GM21390 (cell line): ENCODE measurements around the gene FGD5.

Experiments
- ATAC-seq: cut with Tn5 transposase; IDR thresholded peaks from one replicate; pipeline ENCODE4 v1.9.1; 2021; ENCODE audit not compliant: unreplicated experiment

FGD5 gene

DNA sequence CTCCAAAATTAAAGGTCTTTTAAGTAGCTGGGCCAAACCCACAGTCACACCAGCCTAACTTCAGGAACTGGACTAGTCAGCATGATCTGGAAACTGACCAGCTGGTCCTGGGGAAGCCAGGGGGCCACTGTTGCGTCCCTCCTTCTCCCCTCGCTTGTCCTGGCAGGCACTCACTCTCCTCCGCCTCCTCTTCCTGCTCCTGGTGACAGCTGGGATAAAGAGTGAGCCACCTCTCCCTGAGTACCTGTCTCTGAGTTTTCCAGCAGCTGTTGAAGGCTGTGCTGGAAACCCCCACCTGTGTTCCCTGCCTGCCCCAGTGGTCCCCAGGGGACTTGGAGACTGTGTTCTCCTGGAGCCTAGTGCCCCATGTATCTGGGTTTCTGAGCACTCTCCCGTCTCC, 56.0 kb downstream of the FGD5 start:
- ATAC-seq, result no peak

DNA sequence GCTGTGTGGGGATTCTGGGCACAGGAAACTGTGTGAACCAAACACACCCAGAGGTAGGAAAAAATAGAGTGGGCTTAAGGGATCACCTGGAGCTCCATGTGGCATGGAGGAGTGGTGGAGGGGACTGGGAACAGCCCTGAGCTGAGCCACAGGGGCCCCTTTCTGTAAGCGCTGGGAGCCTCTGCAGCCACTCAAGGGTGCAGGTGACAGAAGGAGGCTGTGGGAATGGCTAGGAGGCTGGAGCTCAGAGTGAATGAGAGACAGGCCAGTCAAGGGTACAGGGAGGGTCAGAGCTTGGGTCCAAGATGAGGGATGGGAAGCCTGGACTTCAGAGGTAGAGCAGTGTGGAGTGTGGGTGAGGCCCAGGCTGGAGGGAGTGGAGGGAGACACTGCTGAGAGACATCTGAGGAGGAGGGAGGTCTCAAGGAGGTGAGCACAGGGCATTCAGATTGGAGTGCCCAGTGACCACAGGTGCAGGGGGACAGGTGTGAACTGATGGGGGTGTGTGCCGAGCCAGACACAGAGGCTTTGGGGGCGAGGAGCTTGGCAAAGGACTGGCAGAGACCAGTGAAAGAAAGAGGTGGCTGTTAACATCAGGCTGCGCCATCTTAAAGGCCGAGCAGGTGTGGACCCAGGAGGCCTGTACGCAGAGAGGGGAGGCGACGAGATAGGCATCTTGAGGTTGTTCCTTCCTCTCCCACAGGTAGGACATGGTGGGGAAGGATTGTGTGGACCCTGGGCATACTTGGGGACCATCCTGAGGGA, 56.8 kb downstream of the FGD5 start:
- no peak for ATAC-seq

DNA sequence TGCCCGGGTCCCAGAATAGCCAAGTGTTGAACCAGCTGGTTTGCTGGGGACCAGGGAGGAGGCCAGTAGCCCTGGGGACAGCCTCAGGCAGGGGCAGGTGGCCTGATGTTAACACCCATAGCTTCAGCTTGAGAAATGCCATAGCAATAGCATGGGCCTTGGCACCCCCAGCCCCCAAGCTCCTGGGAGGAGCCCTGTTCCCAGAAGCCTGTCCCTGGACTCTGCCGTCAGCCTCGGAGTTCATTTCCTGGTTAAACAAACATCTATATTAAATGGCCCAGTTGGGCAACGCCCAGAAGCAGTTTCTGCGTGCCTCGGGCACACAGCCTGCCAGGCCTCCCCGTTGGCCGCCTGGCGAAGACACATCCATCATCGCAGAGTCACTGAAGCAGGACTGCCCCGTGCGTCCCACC, 58.2 kb downstream of the FGD5 start:
- no peak for ATAC-seq

DNA sequence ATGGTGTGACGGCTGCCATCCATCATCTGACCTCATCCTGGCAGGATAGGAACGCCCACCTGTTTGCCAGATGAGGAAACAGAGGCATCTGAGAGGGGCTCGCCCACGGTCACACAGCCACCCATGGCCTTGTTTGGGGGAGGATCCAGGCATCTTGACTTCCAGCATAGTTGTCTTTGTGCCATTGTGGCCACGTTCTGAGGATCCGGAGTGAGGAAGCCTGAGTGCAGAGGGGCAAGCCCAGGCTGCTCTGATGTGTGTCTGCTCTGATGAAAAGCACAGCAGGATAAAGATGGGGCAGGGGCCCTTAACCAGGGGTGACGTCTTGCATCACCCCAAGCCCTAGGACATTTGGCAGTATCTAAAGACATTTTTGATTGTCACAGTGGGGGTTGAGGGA, 58.7 kb downstream of the FGD5 start:
- no peak for ATAC-seq

DNA sequence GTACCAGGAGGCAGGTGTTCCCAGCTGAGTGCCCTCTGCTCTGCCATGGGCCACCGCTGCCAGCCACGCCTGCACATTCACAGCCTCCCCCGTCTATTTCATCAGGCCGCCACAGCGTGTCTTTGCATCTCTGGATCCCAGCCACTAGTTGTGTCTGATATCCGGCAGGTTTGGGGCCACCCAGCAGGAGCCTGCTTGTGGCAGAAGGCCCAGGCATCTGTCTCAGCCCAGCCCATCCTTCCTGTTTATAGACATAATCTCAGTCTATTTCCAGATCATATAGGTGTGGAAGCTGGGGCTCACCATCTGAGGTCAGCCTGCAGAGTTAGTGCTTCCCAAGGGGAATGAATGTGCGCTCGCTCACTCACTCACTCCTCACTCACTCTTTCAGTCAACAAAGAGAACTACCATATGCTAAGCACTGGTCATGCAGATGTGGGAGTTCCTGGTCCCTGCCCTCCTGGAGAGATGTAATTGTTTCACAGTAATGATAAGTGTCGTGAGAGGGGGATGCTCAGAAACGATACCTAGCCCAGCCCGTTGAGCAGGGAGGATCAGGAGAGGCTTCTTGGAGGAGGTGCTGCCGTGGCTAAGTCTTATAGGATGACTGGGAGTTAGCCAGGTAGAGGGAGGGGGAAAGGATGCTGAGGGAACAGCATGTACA, 60.6 kb downstream of the FGD5 start:
- ATAC-seq, result no peak

DNA sequence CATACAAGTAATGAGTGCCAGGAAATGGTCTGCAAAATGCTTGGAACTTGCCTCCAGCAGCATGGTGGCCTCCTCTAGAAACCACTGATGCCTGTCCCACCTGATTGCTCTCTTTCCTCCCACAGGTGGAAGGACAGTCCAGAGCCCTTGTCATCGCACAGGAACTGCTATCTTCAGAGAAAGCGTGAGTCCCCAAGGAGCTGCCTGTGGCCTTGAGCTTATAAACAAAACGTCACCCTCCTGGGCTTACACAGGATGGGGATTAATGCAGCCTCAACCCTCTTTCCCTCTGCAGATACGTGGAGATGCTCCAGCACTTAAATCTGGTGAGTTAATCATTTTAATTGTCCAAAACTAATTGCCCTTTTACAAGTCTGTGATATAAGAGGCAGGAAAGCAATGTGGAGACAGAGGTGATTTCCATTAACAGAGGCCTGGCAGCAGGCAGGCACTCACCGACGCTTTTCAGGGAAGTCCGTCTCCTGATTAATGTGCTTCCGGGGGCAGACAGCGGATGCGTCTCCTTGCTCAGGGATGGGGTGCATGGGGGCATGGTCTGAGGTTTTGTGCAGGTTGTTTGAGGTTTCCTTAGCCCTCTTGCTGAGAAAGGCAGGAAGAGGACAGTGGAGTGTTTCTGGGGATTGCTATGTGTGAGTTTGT, 61.8 kb downstream of the FGD5 start:
- ATAC-seq, result no peak

DNA sequence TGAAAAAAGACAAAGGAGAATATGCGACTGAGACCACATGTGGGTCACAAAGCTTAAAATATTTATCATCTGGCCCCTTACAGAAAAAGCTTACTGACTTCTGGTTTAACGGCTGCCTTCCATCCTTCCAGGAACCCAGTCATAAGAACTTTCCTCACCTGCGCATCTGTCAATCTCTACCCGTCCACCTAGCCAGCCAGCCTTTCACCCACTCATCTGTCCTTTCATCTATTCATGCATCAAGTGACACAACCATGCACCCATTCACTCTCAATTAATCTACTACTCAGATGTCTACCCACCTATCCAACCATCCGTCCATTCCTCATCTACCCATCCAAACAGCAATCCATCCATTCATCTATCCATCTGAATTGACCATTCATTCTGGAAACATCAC, 64.5 kb downstream of the FGD5 start:
- no peak for ATAC-seq

DNA sequence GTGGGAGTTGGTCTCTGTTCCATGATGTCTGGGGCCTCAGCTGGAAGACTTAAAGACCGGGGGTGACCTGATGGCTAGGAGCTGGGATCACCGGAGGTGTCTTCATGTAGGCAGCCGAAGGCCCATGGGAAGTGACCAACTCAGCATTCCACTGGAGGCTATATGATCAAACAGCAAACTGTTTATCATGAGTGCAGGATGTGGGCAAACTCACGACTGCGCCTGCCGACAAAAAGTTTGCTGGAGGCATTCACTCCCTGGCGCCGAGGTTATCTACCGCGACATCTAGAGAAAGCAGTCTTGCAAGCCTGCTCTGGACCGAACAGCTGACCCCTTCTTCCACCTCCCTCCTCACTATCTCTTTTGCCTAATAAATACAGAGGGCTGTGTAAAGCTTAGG, 65.9 kb downstream of the FGD5 start:
- no peak for ATAC-seq

DNA sequence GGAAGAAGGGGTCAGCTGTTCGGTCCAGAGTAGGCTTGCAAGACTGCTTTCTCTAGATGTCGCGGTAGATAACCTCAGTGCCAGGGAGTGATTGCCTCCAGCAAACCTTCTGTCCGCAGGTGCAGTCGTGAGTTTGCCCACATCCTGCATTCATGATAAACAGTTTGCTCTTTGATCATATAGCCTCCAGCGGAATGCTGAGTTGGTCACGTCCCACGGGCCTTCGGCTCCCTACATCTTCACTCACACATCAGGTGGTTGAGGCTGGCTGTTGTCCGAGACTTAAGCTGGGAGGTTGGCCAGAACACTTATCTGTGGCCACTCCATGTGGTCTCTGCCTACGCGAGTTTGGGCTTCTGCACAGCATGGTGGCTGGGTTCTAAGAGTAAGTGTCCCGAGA, 66.5 kb downstream of the FGD5 start:
- no peak for ATAC-seq

DNA sequence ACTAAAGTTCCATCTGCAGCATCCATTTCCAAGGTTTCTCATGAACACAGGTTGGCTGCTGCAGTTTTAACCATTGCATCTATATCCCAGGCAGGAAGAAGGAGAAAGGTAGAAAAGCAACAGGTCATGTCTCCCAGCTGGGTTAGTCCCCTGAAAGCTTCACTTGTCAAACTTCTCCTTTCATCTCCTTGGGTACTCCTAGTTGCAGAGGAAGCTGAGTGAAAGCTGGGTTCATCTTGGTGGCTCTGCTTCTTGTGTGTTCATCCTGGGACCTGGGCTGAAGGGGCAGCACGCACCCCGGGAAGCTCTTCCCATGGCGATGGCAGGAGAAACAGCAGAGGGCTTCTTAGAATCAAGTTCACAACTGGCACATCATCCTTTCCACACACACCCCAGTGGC, 67.3 kb downstream of the FGD5 start:
- ATAC-seq, result no peak

DNA sequence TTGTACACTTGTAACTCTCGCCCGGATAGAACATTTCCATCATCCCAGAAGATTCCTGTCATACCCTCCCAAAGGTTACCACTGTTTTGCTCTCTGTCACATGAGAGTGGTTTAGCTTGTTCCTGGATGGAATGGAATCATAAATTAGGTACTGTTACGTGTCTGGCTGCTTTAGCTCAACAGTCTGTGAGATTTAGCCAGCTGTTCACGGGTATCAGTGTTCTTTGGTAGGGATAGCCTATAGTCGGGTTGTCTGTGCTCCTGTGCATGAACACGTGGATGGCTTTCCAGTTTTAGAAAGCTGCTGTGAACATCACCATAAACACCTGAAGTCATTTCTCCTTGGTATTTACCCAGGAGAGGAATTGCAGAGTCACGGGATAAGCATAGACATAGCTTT, 70.4 kb downstream of the FGD5 start:
- ATAC-seq, result no peak

DNA sequence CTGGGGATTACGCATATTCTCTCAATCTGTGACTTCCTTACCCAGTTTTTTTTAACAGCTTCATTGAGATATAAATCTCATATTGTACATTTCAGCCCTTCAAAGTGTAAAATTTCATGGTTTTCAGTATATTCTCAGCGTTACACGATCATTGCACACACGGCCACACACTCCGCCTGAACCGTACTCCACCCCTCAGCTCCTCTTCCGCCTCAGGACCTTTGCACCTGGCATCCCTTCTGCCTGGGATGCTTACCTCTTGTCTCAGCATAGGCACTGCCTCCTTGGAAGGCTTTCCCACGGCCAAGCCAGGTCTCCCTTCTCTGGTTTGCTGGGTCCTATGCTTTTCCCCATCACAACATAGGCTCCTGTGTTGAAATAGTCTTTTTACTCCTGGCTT, 71.2 kb downstream of the FGD5 start:
- no peak for ATAC-seq

DNA sequence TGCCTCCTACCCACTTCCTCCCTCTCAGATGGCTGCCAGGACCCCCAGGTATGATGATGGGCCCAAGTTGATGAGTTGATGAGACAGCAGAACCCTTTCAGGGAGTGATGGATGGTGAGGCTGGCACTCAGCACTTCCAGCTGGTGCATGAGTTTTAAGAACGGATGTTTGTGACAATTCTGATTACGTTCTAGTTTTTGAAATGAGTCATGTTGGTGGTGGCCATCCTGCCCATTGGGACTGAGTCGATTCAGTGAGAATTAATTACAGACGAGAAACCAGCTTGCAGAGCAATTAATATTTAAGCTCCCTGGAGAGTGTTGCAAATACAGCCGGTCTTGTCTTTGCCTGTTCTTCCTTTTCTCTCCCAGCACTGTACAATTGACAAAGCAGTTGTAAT, 71.7 kb downstream of the FGD5 start:
- no peak for ATAC-seq

DNA sequence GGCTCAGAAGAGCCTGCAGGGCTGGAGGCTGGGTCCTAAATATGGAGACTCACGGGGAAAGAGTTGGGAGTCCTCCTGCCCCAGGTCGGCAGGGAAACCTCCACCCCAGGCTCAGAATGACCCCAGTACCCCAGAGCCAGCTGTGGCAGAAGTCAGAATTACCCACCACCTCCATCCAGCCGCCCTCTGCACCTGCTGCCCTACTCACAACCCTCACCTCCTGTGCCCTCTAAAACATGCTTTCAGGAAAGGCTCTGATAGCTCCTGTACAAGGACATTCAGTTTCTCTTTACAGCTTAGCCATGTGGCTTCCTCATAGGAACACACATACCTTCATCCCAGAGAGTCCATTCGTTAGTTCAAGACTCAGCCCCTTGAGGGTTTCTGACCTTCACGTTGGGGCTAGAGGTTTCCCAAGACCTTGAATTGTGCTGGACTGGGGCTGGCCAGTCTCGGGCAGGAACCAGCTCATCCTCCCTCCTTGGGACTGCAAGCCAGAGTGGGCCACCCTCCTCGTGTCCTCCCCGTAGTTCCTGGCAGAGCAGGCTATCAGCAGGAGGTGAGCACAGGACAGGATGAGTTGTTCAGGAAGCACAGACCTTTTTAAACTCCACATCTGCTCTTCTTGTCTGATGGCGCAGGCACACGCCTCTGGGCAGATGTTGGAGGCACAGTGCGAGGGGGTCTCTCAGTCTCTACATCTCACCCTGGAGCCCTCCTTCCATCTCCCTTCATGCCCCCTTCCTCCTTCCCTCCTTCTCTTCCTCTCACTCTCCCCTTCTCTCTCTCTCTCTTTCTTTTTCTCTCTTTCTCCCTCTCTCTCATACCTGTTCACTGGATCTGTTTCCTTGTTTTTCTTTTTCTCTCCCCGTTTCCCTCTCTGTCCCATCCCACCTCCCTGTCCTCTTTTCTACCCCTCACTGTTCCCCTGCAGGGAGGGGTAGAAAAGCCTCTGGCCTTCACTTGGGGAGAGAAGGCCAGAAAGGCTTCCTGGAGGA, 72.7 kb downstream of the FGD5 start:
- no peak for ATAC-seq

DNA sequence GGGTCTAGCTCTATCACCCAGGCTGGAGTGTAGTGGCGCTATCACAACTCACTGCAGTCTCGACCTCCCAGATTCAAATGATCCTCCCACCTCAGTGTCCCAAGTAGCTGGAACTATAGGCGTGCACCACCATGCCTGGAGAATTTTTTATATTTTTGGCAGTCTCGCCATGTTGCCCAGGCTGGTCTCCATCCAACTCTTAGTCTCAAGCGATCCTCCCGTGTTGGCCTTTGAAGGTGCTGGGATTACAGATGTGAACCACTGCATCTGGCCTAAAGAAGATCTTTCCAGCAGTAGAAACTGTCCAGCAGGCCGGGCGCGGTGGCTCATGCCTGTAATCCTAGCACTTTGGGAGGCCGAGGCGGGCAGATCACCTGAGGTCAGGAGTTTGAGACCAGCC, 73.5 kb downstream of the FGD5 start:
- ATAC-seq, result no peak

DNA sequence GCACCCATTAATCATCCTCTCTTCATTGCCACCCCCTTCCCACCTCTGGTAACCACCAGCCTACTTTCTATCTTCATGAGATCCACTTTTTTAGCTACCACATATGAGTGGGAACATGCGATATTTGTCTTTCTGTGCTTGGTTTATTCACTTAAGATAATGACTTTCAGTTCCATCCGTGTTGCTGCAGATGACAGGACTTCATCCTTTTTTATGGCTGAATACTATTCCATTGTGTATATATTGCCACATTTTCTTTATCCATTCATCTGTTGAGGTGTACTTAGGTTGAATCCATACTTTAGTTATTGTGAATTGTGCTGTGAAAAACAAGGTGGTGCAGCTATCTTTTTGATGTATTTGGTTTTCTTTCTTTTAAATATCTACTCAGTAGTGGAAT, 75.3 kb downstream of the FGD5 start:
- ATAC-seq, result no peak

DNA sequence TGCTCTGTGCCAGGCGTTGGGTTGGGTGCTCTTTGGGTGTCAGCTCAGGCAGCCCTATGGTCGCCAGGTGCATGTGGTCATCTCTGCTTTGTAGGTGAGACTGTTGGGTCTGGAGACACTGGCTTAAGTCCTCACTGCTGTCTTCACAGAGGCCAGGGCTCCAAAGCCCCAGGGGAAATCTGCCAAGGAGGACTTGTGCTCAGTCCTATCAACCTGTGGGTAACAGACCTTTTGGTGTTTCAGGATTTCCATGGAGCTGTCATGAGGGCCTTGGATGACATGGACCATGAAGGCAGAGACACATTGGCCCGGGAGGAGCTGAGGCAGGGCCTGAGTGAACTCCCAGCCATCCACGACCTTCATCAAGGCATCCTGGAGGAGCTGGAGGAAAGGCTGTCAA, 78.5 kb downstream of the FGD5 start:
- no peak for ATAC-seq

DNA sequence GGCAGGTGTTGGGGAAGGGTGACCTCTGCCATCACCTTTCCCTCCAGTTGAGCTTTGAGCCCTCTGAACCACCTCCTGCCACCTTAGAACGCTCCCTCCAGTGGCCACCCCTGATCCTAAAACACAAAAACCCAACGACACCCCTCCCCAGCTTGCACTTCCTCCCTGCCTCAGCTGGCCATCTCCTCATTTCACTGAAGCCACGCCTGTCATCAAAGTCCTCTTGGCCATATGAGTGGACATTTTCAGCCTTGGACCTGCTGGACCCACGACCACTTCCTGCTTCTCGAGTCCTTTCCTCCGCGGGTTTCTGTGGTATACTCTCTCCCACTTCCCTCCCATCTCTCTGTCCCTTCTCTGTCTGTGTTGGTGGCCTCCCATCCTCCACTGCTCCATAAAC, 80.2 kb downstream of the FGD5 start:
- no peak for ATAC-seq

DNA sequence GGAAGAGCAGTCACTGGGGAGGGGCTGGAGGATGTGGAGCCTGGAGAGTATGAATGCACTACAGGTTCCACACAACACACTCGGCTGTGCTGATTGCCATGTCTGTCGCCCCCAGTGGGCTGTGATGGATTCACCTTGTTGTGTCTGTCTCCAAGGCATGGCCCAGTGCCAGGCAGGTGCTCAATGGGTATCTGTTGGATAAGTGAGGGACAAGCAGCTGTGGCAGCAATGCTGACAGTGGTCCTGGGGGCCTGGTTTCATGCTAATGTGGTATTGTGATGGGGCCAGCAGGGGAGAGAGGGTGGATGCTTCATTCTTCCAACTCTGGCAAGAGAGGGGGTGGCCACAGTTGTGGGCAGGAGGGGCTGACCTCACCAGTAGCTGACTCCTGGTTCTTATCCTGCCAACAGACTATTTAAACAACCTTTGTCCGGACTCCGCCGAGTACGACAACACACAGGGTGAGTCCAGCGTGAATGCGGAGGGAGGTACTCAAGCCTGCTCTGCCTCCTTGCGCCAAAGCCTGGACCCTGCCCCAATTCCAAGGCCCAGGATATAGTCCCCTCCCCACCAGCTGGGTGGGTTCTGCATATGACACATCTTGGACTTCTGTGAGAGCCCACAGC, 81.3 kb downstream of the FGD5 start:
- ATAC-seq, result no peak
